Inflammatory macrophage treated with lipopolysaccharide for 4 hours (primary cell): Measurements from ENCODE around the gene SIX1.
A peak's percentile ranks its signal among the peaks of the same experiment; 100 is the strongest.

ENCODE experiments used
- DNase-seq: peaks from one replicate; pipeline ENCODE4 v3.0.0-alpha.2; 2020

The SIX1 gene

GRCh38 chr14:60655119-60655897, 6.0 kb upstream of the SIX1 start:
- DNase-seq = no peak

- no peak for DNase-seq
These were observed 5.1 kb upstream of the SIX1 start for GRCh38 chr14:60654334-60654821.

GRCh38 chr14:60653701-60654161, 4.5 kb upstream of the SIX1 start:
- no peak for DNase-seq

GRCh38 chr14:60652674-60653651, 3.7 kb upstream of the SIX1 start:
- no peak for DNase-seq

GRCh38 chr14:60651796-60652673, 2.8 kb upstream of the SIX1 start:
- no peak for DNase-seq

- DNase-seq = no peak
These were observed 2.0 kb upstream of the SIX1 start for GRCh38 chr14:60651086-60651795.

- DNase-seq = no peak
These were observed 1.2 kb upstream of the SIX1 start for GRCh38 chr14:60650373-60650961.

- no peak for DNase-seq
These were observed 647 bp upstream of the SIX1 start for GRCh38 chr14:60649875-60650372.

- no peak for DNase-seq
These were observed 886 bp downstream of the SIX1 start for GRCh38 chr14:60648249-60648933.

- no peak for DNase-seq
These were observed 1.4 kb downstream of the SIX1 start for GRCh38 chr14:60647837-60648248.

- DNase-seq = peak; percentile 53
These were observed 2.0 kb downstream of the SIX1 start for GRCh38 chr14:60647081-60647836.

- DNase-seq = no peak
These were observed 3.0 kb downstream of the SIX1 start for GRCh38 chr14:60646226-60646818.

- no peak for DNase-seq
These were observed 4.0 kb downstream of the SIX1 start for GRCh38 chr14:60645126-60645741.

- no peak for DNase-seq
These were observed 4.6 kb downstream of the SIX1 start for GRCh38 chr14:60644666-60645065.

GRCh38 chr14:60643463-60644314, 5.6 kb downstream of the SIX1 start:
- no peak for DNase-seq

- DNase-seq = no peak
These were observed 6.2 kb downstream of the SIX1 start for GRCh38 chr14:60643141-60643462.

- DNase-seq = no peak
These were observed 6.8 kb downstream of the SIX1 start for GRCh38 chr14:60642270-60643140.
